RWPE2 (cell line): Measurements from ENCODE around the gene MRPL22.

Experiments
- ATAC-seq: fragments of 200-7000 bp; cut with Tn5 transposase; 3 replicates; pipeline ENCODE4 v1.9.1; 2021; ENCODE audit warnings: low read depth
- DNase-seq: peaks from one replicate; pipeline ENCODE4 v3.0.0-alpha.2; 2020; ENCODE audit warnings: low spot score
- H3K27ac ChIP-seq: fragments of 450-650 bp; 2 replicates; pipeline ENCODE4 v1.5.1; 2017; ENCODE audit warnings: mild to moderate bottlenecking; ENCODE audit not compliant: poor library complexity, severe bottlenecking
- H3K27me3 ChIP-seq: fragments of 250-450 bp; sonication (Bioruptor Pico); 2 replicates; pipeline ENCODE4 v1.5.1; 2021; ENCODE audit warnings: mild to moderate bottlenecking, moderate library complexity; ENCODE audit not compliant: insufficient read depth, poor library complexity, severe bottlenecking
- H3K36me3 ChIP-seq: fragments of 250-450 bp; sonication (Bioruptor Pico); 2 replicates; pipeline ENCODE4 v1.5.1; 2020; ENCODE audit warnings: low read depth, mild to moderate bottlenecking, moderate library complexity
- H3K4me1 ChIP-seq: fragments of 250-450 bp; sonication (Bioruptor Pico); 2 replicates; pipeline ENCODE4 v1.5.1; 2021; ENCODE audit warnings: mild to moderate bottlenecking, moderate library complexity; ENCODE audit not compliant: insufficient read depth, poor library complexity, severe bottlenecking
- H3K4me3 ChIP-seq: fragments of 250-450 bp; sonication (Bioruptor Pico); 2 replicates; pipeline ENCODE4 v1.5.1; 2021; ENCODE audit warnings: mild to moderate bottlenecking, moderate library complexity; ENCODE audit not compliant: severe bottlenecking
- H3K9me3 ChIP-seq: fragments of 250-450 bp; sonication (Bioruptor Pico); 2 replicates; pipeline ENCODE4 v1.5.1; 2021; ENCODE audit warnings: mild to moderate bottlenecking, moderate library complexity; ENCODE audit not compliant: severe bottlenecking
- CTCF ChIP-seq: fragments of 450-650 bp; IDR thresholded peaks from one replicate; pipeline ENCODE4 v1.5.1; 2017; ENCODE audit warnings: mild to moderate bottlenecking, moderate library complexity; ENCODE audit not compliant: poor library complexity, severe bottlenecking

MRPL22 gene

GRCh38 chr5:154948313-154948712 lies 7.4 kb downstream of the MRPL22 start:
- Histone ChIP-seq H3K4me1 (no peaks in the 10 kb centered on the region), H3K27me3 (no peaks in the 10 kb centered on the region), H3K36me3 (peaks cover 56% of the 10 kb centered on the region), H3K4me3 (no peak overlapping the region), H3K9me3 (no peaks in the 10 kb centered on the region), H3K27ac (no peak overlapping the region)
- TF ChIP-seq CTCF = no peak
- DNase-seq (no peak), ATAC-seq (no peak)

GRCh38 chr5:154949781-154950180 lies 8.9 kb downstream of the MRPL22 start:
- Histone ChIP-seq H3K4me1 (no peaks in the 10 kb centered on the region), H3K36me3 (peaks cover 51% of the 10 kb centered on the region), H3K4me3 (no peak overlapping the region), H3K27ac (no peak overlapping the region), H3K27me3 (no peaks in the 10 kb centered on the region), H3K9me3 (no peaks in the 10 kb centered on the region)
- ATAC-seq (peak; percentile 78), DNase-seq (no peak)
- no peak for TF ChIP-seq CTCF

GRCh38 chr5:154956712-154957111 lies 15.8 kb downstream of the MRPL22 start:
- Histone ChIP-seq H3K27ac (no peak overlapping the region), H3K4me1 (peaks cover 3% of the 10 kb centered on the region), H3K27me3 (no peaks in the 10 kb centered on the region), H3K4me3 (no peak overlapping the region), H3K9me3 (no peaks in the 10 kb centered on the region), H3K36me3 (peaks cover 64% of the 10 kb centered on the region)
- TF ChIP-seq CTCF = no peak
- no peak for ATAC-seq
- no peak for DNase-seq

DNA sequence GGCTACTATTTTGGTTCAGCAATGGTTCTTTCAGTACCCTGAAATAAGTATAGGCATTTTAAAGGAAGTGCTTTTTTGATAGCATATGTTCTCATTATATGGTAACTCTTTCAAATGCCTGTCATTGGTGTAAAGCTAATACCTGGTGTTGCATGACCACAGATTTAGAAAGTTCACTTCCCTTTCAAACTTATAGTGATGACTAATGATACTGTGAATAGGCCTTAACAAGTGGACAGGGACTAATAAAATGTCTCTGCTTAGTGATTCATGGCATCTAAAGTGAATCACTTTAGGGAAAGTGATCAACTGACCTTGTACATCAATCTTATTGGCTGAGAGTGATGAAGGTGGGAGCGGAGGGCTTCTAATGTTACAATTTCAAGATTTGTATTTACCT lies 21.6 kb downstream of the MRPL22 start:
- H3K36me3 ChIP-seq = peaks cover 76% of the 10 kb centered on the region
- H3K4me1 ChIP-seq = peaks cover 15% of the 10 kb centered on the region
- H3K9me3 ChIP-seq = no peaks in the 10 kb centered on the region
- no peaks in the 10 kb centered on the region for H3K27me3 ChIP-seq
- peak overlapping the region; percentile 45 for H3K27ac ChIP-seq
- no peak for DNase-seq
- no peak for TF ChIP-seq CTCF
- ATAC-seq = peak; percentile 96
- no peak overlapping the region for H3K4me3 ChIP-seq

DNA sequence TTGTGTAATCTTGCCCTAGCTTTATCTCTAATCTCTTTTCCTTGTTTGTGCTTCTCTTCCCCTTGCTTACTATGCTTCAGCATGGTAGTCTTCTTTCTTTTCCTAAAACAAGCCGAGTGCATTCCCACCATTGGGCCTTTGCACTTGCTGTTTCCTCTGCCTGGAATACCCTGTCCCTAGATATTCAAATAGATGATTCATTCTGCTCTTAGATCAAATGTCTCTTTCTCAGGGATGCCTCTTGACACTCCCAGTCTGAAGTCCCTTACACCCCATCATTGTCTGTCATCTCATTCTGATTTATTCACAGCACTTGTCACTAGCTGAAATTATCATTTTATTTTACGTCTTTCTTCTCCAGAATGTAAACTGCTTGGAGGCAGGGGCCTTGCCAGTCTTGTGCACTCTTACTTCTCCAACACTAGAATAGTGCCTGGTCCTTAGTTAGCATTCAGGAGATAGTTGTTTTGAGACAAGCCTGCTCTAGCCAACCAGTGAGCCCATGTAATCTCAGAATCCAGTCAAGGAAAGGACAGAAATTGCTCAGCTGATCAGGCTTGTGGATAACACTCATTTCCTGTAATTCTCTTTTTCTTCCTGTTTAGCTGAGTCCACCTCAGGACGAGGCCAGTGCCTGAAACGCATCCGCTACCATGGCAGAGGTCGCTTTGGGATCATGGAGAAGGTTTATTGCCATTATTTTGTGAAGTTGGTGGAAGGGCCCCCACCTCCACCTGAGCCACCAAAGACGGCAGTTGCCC lies 25.4 kb downstream of the MRPL22 start:
- Histone ChIP-seq H3K4me3 (no peak overlapping the region), H3K27ac (no peak overlapping the region), H3K27me3 (no peaks in the 10 kb centered on the region), H3K9me3 (no peaks in the 10 kb centered on the region), H3K36me3 (peaks cover 64% of the 10 kb centered on the region), H3K4me1 (peaks cover 15% of the 10 kb centered on the region)
- DNase-seq (no peak), ATAC-seq (no peak)
- TF ChIP-seq CTCF = no peak
